Peyer's patch (tissue), 4 donors: ENCODE data around the gene TAX1BP3.

ENCODE experiments used
- CTCF ChIP-seq, 6 experiments: fragments of 450-650 bp in 4 of 6; fragments of 200-600 bp in 2 of 6; sonication (generic) in 1 of 6; IDR thresholded peaks; one replicate each; pipeline ENCODE4 v1.5.1; 2017 to 2019; ENCODE audit warnings: antibody characterized with exemption in 6 of 6, mild to moderate bottlenecking in 3 of 6, moderate library complexity in 1 of 6
- POLR2A ChIP-seq, 2 donors: fragments of 450-650 bp; IDR thresholded peaks; one replicate each; pipeline ENCODE4 v1.5.1; 2017; ENCODE audit warnings: antibody characterized with exemption in 2 of 2, mild to moderate bottlenecking in 2 of 2, moderate library complexity in 2 of 2

- TF ChIP-seq CTCF (IDR thresholded peaks at IDR 0.05): no peak
- TF ChIP-seq POLR2A (IDR thresholded peaks at IDR 0.05): no peak
Measured at GRCh38 chr17:3656353-3656752, 12.0 kb downstream of the TAX1BP3 start.
